Measurements from ENCODE around the gene WNT2B.
A peak's percentile ranks its signal among the peaks of the same experiment; 100 is the strongest.
"Not testable (repeated sequence)": the region's sequence is repeated elsewhere in the genome, so short reads cannot be mapped to it uniquely, and the experiment has no call there.

The WNT2B gene

DNA sequence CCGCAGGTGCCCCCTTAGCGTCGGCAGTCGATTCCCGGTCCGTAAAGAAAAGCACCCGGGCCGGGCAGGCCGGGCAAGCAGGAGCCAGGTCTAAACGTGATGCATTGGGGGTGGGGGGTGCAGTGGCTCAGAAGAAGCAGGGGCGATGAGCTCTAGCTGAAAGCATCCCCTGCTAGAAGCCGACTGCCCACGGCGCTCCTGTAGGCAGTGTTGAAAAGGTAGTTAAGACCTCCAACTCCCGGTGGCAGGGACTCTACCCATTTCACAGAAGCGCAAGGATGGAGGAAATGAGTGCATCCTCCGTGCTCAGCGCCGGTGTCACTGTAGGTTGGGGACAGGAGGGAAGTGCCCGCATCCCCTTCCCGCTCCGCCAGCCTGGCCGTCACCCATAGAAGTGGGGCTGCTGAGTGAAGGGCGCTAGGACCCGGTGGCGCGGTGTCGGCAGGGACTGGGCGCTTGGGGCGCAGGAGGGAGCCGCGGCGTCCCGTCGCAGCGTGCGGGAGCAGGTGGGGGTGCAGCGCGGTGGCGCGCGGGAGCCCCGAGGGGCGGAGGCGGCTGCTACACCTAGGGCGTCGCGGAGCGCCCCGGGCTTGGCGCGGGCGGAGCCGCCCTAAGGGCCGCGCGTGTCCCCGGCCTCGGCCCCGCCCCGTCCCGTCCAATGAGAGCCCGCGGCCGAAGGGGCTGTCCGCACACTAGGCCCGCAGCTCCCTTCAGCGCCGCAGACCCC is at the start of gene WNT2B:
Gene WNT2B, plus strand, starts transcription at position 688 of the 727 bp plus-strand sequence. CDS start 298 bp downstream, outside the sequence.
- H3K4me3 ChIP-seq (ENCODE audit: low read depth in 1 of 2, low read length in 2 of 2): peak within 1 kb of the TSS; percentile 48 to 84
- H3K36me3 ChIP-seq (ENCODE audit: control insufficient read depth in 1 of 2, insufficient read depth in 2 of 2, low read length in 2 of 2): no peaks in the 10 kb centered on the region
- H3K9ac ChIP-seq (ENCODE audit: low read depth in 1 of 2, low read length in 2 of 2): peak within 1 kb of the TSS; percentile 5 to 43
- H3K27ac ChIP-seq (ENCODE audit: low read depth, low read length): no peak within 1 kb of the TSS
- H3K27me3 ChIP-seq (ENCODE audit: control insufficient read depth in 1 of 2, insufficient read depth in 2 of 2, low read length in 2 of 2): peaks cover 22 to 49% of the 10 kb centered on the region in 2 donors
- peaks cover 9 to 10% of the 10 kb centered on the region in 2 donors for H3K4me1 ChIP-seq (ENCODE audit: control insufficient read depth in 1 of 2, insufficient read depth in 2 of 2, low read length in 2 of 2)
- no peaks in the 10 kb centered on the region for H3K9me3 ChIP-seq (ENCODE audit: control insufficient read depth in 1 of 2, low read length in 2 of 2)

DNA sequence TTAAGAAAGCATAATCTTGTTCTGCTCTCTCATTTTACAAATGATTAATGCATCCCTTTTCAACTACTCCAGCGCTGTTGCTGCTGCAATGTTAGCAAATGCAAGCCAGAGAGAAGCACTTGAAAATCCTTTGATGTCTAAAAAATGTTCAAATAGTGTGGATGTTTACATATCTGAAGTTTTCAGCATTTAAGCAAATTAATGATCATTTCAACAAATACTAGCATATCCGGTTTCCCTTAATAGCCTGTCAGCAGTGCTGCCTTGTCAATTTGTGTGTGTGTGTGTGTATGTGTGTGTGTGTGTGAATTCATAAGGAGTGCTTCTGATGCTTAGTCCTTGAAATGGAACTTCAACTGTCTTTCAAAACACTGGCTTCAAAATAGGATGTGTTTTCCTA is 48.1 kb upstream of the WNT2B start:
- Histone ChIP-seq H3K27me3 (ENCODE audit: control insufficient read depth in 1 of 2, insufficient read depth in 2 of 2, low read length in 2 of 2) (no peaks in the 10 kb centered on the region), H3K27ac (ENCODE audit: low read depth, low read length) (no peak overlapping the region), H3K9ac (ENCODE audit: low read depth in 1 of 2, low read length in 2 of 2) (no peak overlapping the region), H3K36me3 (ENCODE audit: control insufficient read depth in 1 of 2, insufficient read depth in 2 of 2, low read length in 2 of 2) (peaks cover 23 to 26% of the 10 kb centered on the region in 2 donors), H3K9me3 (ENCODE audit: control insufficient read depth in 1 of 2, low read length in 2 of 2) (no peaks in the 10 kb centered on the region), H3K4me1 (ENCODE audit: control insufficient read depth in 1 of 2, insufficient read depth in 2 of 2, low read length in 2 of 2) (peaks cover 5 to 10% of the 10 kb centered on the region in 2 donors), H3K4me3 (ENCODE audit: low read depth in 1 of 2, low read length in 2 of 2) (no peak overlapping the region)

DNA sequence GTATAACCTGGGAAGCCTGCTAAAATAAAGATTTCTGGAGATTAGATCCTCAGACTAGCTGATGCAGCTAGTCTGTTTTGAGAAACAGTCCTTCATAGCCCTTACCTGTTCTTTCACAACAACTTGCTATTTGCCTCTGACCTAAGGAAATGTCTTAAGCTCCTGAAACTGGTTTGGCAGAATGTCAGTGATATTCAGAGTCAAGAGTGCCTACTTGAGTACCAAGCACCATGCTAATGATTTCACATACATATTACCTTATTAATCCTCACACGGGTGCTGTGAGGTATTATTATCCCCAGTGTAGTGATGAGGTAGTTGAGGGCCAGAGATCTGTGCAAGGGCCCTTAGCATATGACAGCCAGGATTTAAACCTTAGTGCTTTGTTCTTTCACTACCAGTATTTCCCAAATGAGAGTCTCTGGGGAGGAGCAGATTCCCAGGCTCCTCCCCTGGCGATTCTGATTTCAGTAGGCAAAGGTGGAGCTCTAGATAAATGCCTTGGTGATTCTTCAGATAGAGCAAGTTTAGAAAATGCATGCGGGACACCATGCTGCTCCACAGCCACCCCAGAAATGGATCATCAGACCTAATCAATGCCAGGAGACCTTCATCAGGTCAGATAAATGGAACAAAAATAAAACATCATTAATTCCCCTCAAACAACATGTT is 47.4 kb upstream of the WNT2B start:
- H3K27me3 ChIP-seq (ENCODE audit: control insufficient read depth in 1 of 2, insufficient read depth in 2 of 2, low read length in 2 of 2): no peaks in the 10 kb centered on the region
- no peak overlapping the region for H3K9ac ChIP-seq (ENCODE audit: low read depth in 1 of 2, low read length in 2 of 2)
- H3K4me1 ChIP-seq (ENCODE audit: control insufficient read depth in 1 of 2, insufficient read depth in 2 of 2, low read length in 2 of 2): peaks cover 10 to 16% of the 10 kb centered on the region in 2 donors
- H3K4me3 ChIP-seq (ENCODE audit: low read depth in 1 of 2, low read length in 2 of 2): no peak overlapping the region
- H3K36me3 ChIP-seq (ENCODE audit: control insufficient read depth in 1 of 2, insufficient read depth in 2 of 2, low read length in 2 of 2): peaks cover 15 to 19% of the 10 kb centered on the region in 2 donors
- H3K27ac ChIP-seq (ENCODE audit: low read depth, low read length): no peak overlapping the region
- H3K9me3 ChIP-seq (ENCODE audit: control insufficient read depth in 1 of 2, low read length in 2 of 2): no peaks in the 10 kb centered on the region

DNA sequence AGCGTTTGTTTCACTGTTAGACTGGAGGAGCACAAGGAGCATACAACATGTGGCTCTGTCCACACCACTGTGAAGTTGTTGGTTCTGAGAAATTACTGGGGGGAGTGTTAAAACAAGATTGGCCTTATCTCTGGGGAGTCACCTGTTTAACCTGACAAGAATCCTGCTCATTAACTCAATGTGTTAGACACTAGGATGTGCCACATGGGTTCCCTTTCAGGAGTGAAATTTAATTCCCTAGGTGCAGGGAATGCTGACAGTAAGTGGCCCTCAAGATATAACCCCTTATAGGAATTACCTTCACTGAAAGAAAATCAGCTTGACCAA is 45.8 kb upstream of the WNT2B start:
- no peaks in the 10 kb centered on the region for H3K27me3 ChIP-seq (ENCODE audit: control insufficient read depth in 1 of 2, insufficient read depth in 2 of 2, low read length in 2 of 2)
- no peaks in the 10 kb centered on the region for H3K9me3 ChIP-seq (ENCODE audit: control insufficient read depth in 1 of 2, low read length in 2 of 2)
- H3K9ac ChIP-seq (ENCODE audit: low read depth in 1 of 2, low read length in 2 of 2): no peak overlapping the region
- no peak overlapping the region for H3K27ac ChIP-seq (ENCODE audit: low read depth, low read length)
- H3K36me3 ChIP-seq (ENCODE audit: control insufficient read depth in 1 of 2, insufficient read depth in 2 of 2, low read length in 2 of 2): peaks cover 5% of the 10 kb centered on the region in 2 donors
- no peak overlapping the region for H3K4me3 ChIP-seq (ENCODE audit: low read depth in 1 of 2, low read length in 2 of 2)
- peaks cover 14 to 22% of the 10 kb centered on the region in 2 donors for H3K4me1 ChIP-seq (ENCODE audit: control insufficient read depth in 1 of 2, insufficient read depth in 2 of 2, low read length in 2 of 2)

DNA sequence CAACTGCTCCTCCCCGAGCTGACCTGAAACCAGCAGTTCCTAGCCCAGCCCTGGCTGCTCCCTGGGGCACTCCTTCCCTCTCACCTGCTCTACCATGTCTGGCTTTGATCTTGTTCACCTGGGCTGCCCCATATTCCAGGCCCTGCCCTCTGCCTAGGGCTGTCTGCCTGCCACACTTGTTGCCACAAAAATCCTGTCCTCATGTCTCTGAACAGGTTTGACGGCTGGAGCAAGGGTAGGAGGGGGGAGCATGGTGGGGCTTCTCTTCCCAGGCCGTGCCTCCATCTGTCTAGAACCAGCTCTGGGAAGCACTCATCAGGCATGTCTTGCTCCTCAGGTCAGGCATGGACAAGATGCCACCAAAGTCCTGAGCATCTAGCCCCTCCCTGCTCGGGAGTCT is 44.3 kb upstream of the WNT2B start:
- H3K27me3 ChIP-seq (ENCODE audit: control insufficient read depth in 1 of 2, insufficient read depth in 2 of 2, low read length in 2 of 2): no peaks in the 10 kb centered on the region
- peaks cover 14 to 22% of the 10 kb centered on the region in 2 donors for H3K4me1 ChIP-seq (ENCODE audit: control insufficient read depth in 1 of 2, insufficient read depth in 2 of 2, low read length in 2 of 2)
- H3K4me3 ChIP-seq (ENCODE audit: low read depth in 1 of 2, low read length in 2 of 2): no peak overlapping the region
- no peak overlapping the region for H3K9ac ChIP-seq (ENCODE audit: low read depth in 1 of 2, low read length in 2 of 2)
- H3K27ac ChIP-seq (ENCODE audit: low read depth, low read length): no peak overlapping the region
- H3K9me3 ChIP-seq (ENCODE audit: control insufficient read depth in 1 of 2, low read length in 2 of 2): no peaks in the 10 kb centered on the region
- H3K36me3 ChIP-seq (ENCODE audit: control insufficient read depth in 1 of 2, insufficient read depth in 2 of 2, low read length in 2 of 2): no peaks in the 10 kb centered on the region

DNA sequence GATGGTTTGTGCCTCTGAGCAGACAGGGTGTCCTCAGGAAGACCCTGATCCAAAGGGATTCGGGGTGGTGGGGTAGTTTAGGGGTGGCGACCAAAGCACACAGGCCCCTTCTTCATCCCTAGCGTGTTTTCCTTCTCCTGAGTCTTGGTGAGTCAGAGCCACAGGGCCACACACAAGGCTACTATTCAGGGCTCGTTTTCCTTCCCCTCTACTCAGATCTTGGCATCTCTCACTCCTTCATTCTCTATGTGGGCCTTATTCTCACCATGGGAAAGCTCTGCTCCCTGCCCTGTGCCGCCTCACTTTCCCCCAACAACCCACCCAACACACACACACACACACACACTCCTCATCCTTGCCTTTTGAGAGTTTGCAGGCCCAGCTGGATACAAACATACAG is 43.6 kb upstream of the WNT2B start:
- Histone ChIP-seq H3K9me3 (ENCODE audit: control insufficient read depth in 1 of 2, low read length in 2 of 2) (no peaks in the 10 kb centered on the region), H3K9ac (ENCODE audit: low read depth in 1 of 2, low read length in 2 of 2) (no peak overlapping the region), H3K27me3 (ENCODE audit: control insufficient read depth in 1 of 2, insufficient read depth in 2 of 2, low read length in 2 of 2) (no peaks in the 10 kb centered on the region), H3K36me3 (ENCODE audit: control insufficient read depth in 1 of 2, insufficient read depth in 2 of 2, low read length in 2 of 2) (no peaks in the 10 kb centered on the region), H3K27ac (ENCODE audit: low read depth, low read length) (no peak overlapping the region), H3K4me3 (ENCODE audit: low read depth in 1 of 2, low read length in 2 of 2) (no peak overlapping the region), H3K4me1 (ENCODE audit: control insufficient read depth in 1 of 2, insufficient read depth in 2 of 2, low read length in 2 of 2) (peaks cover 14 to 22% of the 10 kb centered on the region in 2 donors)

DNA sequence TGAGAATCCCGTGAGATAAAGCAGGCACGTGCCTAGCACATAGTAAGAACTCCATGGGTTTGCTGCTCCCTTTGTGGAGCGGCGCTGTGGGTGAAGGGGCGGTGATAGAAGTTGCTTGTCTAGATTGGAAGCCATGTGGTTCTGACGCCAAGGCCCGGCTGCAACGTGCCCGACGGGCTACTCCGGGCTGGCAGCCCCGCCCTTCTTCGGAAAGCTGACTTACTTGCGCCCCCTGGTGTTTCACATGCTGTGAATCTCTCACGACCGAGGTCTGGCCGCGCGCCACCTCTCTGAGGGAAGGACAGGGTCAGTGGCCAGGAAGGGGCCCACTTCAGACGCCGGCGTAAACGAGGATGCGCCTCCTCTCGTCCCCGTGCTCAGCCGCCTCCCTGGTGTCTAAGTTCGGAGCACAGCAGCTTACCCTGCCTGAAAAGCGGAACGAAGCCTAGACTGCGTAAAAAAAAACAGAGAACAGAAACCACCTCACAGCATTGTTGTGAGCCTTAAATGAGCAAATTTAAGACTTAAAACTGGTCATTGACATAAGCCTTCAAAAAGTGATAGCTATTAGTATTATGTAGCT is 42.6 kb upstream of the WNT2B start:
- H3K36me3 ChIP-seq (ENCODE audit: control insufficient read depth in 1 of 2, insufficient read depth in 2 of 2, low read length in 2 of 2): no peaks in the 10 kb centered on the region
- H3K4me3 ChIP-seq (ENCODE audit: low read depth in 1 of 2, low read length in 2 of 2): peak overlapping the region; percentile 68 to 69
- H3K27ac ChIP-seq (ENCODE audit: low read depth, low read length): no peak overlapping the region
- peaks cover 13 to 22% of the 10 kb centered on the region in 2 donors for H3K4me1 ChIP-seq (ENCODE audit: control insufficient read depth in 1 of 2, insufficient read depth in 2 of 2, low read length in 2 of 2)
- no peaks in the 10 kb centered on the region for H3K27me3 ChIP-seq (ENCODE audit: control insufficient read depth in 1 of 2, insufficient read depth in 2 of 2, low read length in 2 of 2)
- no peaks in the 10 kb centered on the region for H3K9me3 ChIP-seq (ENCODE audit: control insufficient read depth in 1 of 2, low read length in 2 of 2)
- peak overlapping the region; percentile 26 to 65 for H3K9ac ChIP-seq (ENCODE audit: low read depth in 1 of 2, low read length in 2 of 2)

DNA sequence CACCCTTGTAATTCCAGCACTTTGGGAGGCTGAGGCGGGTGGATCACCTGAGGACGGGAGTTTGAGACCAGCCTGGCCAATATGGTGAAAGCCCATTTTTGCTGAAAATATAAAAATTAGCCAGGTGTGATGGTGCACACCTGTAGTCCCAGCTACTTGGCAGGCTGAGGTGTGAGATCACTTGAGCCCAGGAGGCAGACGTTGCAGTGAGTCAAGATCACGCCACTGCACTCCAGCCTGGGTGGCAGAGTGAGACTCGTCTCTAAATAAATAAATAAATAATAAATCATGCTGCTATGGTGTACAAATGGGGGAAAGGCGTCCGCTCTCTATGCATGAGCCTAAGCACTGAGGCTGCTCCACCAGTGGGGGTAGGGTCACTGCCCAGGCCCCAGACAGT is 38.4 kb upstream of the WNT2B start:
- not testable (repeated sequence) for H3K9ac ChIP-seq (ENCODE audit: low read depth in 1 of 2, low read length in 2 of 2); H3K27me3 ChIP-seq (ENCODE audit: control insufficient read depth in 1 of 2, insufficient read depth in 2 of 2, low read length in 2 of 2); H3K36me3 ChIP-seq (ENCODE audit: control insufficient read depth in 1 of 2, insufficient read depth in 2 of 2, low read length in 2 of 2); H3K9me3 ChIP-seq (ENCODE audit: control insufficient read depth in 1 of 2, low read length in 2 of 2); H3K27ac ChIP-seq (ENCODE audit: low read depth, low read length); H3K4me3 ChIP-seq (ENCODE audit: low read depth in 1 of 2, low read length in 2 of 2)
- peaks cover 10 to 15% of the 10 kb centered on the region in 2 donors for H3K4me1 ChIP-seq (ENCODE audit: control insufficient read depth in 1 of 2, insufficient read depth in 2 of 2, low read length in 2 of 2)

DNA sequence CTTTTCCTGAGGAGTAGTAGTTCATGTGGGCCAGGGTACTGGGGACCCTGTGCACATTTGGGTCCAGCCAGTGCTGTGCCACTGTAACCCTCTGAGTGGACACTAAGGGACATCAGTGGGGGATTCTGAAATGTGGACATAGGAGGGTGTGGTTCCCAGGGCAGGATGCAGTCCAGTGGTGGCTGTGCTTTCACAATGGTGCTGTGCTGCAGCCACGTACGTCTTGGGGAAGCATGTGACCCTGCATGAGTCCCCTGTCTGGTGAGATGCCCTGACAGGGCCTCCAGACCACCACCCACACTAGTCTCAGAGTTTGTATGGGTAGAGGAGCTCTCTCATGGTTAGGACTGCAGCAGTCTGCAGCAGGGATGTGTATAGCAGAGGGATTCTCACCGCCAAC is 37.8 kb upstream of the WNT2B start:
- Histone ChIP-seq H3K27ac (ENCODE audit: low read depth, low read length) (no peak overlapping the region), H3K9ac (ENCODE audit: low read depth in 1 of 2, low read length in 2 of 2) (no peak overlapping the region), H3K4me3 (ENCODE audit: low read depth in 1 of 2, low read length in 2 of 2) (no peak overlapping the region), H3K27me3 (ENCODE audit: control insufficient read depth in 1 of 2, insufficient read depth in 2 of 2, low read length in 2 of 2) (no peaks in the 10 kb centered on the region), H3K9me3 (ENCODE audit: control insufficient read depth in 1 of 2, low read length in 2 of 2) (no peaks in the 10 kb centered on the region), H3K36me3 (ENCODE audit: control insufficient read depth in 1 of 2, insufficient read depth in 2 of 2, low read length in 2 of 2) (no peaks in the 10 kb centered on the region), H3K4me1 (ENCODE audit: control insufficient read depth in 1 of 2, insufficient read depth in 2 of 2, low read length in 2 of 2) (peaks cover 5 to 9% of the 10 kb centered on the region in 2 donors)

DNA sequence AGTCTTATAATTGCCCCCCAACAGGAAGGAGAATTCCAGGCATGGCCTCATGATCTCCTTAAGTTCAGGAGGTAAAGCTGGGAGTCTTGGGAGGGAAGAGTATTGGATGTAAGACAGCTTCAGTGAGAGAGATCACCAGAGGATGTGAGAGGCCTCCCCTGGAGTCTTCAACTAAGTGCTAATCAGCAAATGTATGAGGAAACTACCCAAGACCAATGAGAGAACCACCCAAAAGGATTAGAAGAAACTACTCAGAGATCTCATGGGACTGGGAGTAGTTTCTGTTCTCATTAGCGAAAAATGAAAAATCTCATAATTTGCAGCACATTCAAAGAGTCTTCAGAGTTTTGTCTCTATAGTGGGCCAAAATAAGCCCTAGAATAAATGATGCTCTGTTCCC is 36.6 kb upstream of the WNT2B start:
- Histone ChIP-seq H3K27me3 (ENCODE audit: control insufficient read depth in 1 of 2, insufficient read depth in 2 of 2, low read length in 2 of 2) (no peaks in the 10 kb centered on the region), H3K9ac (ENCODE audit: low read depth in 1 of 2, low read length in 2 of 2) (no peak overlapping the region), H3K36me3 (ENCODE audit: control insufficient read depth in 1 of 2, insufficient read depth in 2 of 2, low read length in 2 of 2) (no peaks in the 10 kb centered on the region), H3K4me3 (ENCODE audit: low read depth in 1 of 2, low read length in 2 of 2) (no peak overlapping the region), H3K9me3 (ENCODE audit: control insufficient read depth in 1 of 2, low read length in 2 of 2) (peaks cover 5 to 8% of the 10 kb centered on the region in 2 donors), H3K4me1 (ENCODE audit: control insufficient read depth in 1 of 2, insufficient read depth in 2 of 2, low read length in 2 of 2) (no peaks in the 10 kb centered on the region), H3K27ac (ENCODE audit: low read depth, low read length) (no peak overlapping the region)
